H9 (cell line): ENCODE results near the gene COQ7. TPM values are rescaled to one million over a fixed set of nuclear protein-coding genes. Genes with fewer than 3 reads are reported as not detected.

Experiments used
- DNase-seq: peaks from one replicate; pipeline ENCODE4 v3.0.0-alpha.2; 2017
- H2AFZ ChIP-seq: one replicate; pipeline ENCODE4 v1.6.1; 2013; ENCODE audit warnings: mild to moderate bottlenecking, low read length, control low read depth, moderate library complexity
- H2AK5ac ChIP-seq: 2 replicates; pipeline ENCODE4 v1.6.1; 2013; ENCODE audit warnings: low read length, control low read depth, mixed read lengths; ENCODE audit not compliant: insufficient read length
- H2BK120ac ChIP-seq: one replicate; pipeline ENCODE4 v1.6.1; 2013; ENCODE audit warnings: low read depth, mild to moderate bottlenecking, low read length, control low read depth, inconsistent platforms; ENCODE audit not compliant: poor library complexity, severe bottlenecking
- H2BK12ac ChIP-seq: 2 replicates; pipeline ENCODE4 v1.6.1; 2013; ENCODE audit warnings: low read length, control low read depth, mixed read lengths, low read depth; ENCODE audit not compliant: insufficient read length
- H2BK15ac ChIP-seq: 2 replicates; pipeline ENCODE4 v1.6.1; 2013; ENCODE audit warnings: low read depth, low read length, control low read depth
- H2BK20ac ChIP-seq: one replicate; pipeline ENCODE4 v1.6.1; 2013; ENCODE audit warnings: low read depth, mild to moderate bottlenecking, low read length, control low read depth, inconsistent platforms; ENCODE audit not compliant: poor library complexity, severe bottlenecking
- H2BK5ac ChIP-seq: 2 replicates; pipeline ENCODE4 v1.6.1; 2013; ENCODE audit warnings: low read length, control low read depth, mixed read lengths; ENCODE audit not compliant: insufficient read length
- H3K14ac ChIP-seq: 2 replicates; pipeline ENCODE4 v1.6.1; 2013; ENCODE audit warnings: low read length, control low read depth; ENCODE audit not compliant: insufficient read depth
- H3K18ac ChIP-seq: 2 replicates; pipeline ENCODE4 v1.6.1; 2013; ENCODE audit warnings: low read depth, mild to moderate bottlenecking, mixed read lengths, low read length, control low read depth; ENCODE audit not compliant: insufficient read length
- H3K23ac ChIP-seq: 2 replicates; pipeline ENCODE4 v1.6.1; 2013; ENCODE audit warnings: low read length, control low read depth, mixed read lengths, low read depth; ENCODE audit not compliant: insufficient read length
- H3K23me2 ChIP-seq: 2 replicates; pipeline ENCODE4 v1.6.1; 2013; ENCODE audit warnings: low read depth, mild to moderate bottlenecking, mixed read lengths, low read length, control low read depth; ENCODE audit not compliant: insufficient read length, poor library complexity, severe bottlenecking
- H3K27ac ChIP-seq: 2 replicates; pipeline ENCODE4 v1.5.1; 2013; ENCODE audit warnings: low read length, control low read depth, mixed read lengths, low read depth; ENCODE audit not compliant: insufficient read length
- H3K27me3 ChIP-seq: 2 replicates; pipeline ENCODE4 v1.6.1; 2013; ENCODE audit warnings: low read length, control low read depth, inconsistent platforms; ENCODE audit not compliant: insufficient read depth
- H3K4ac ChIP-seq: 2 replicates; pipeline ENCODE4 v1.6.1; 2013; ENCODE audit warnings: low read depth, mild to moderate bottlenecking, control low read depth, inconsistent platforms, low read length, moderate library complexity
- H3K4me1 ChIP-seq: 2 replicates; pipeline ENCODE4 v1.6.1; 2013; ENCODE audit warnings: low read length, control low read depth, inconsistent platforms; ENCODE audit not compliant: insufficient read depth
- H3K4me2 ChIP-seq: 2 replicates; pipeline ENCODE4 v1.6.1; 2013; ENCODE audit warnings: low read length, control low read depth, mixed read lengths; ENCODE audit not compliant: insufficient read length, insufficient read depth
- H3K56ac ChIP-seq: 2 replicates; pipeline ENCODE4 v1.6.1; 2013; ENCODE audit warnings: low read depth, mild to moderate bottlenecking, mixed read lengths, low read length, control low read depth; ENCODE audit not compliant: insufficient read length
- H3K79me1 ChIP-seq: 2 replicates; pipeline ENCODE4 v1.6.1; 2013; ENCODE audit warnings: low read depth, mild to moderate bottlenecking, moderate library complexity, low read length, control low read depth, inconsistent platforms; ENCODE audit not compliant: insufficient read depth, poor library complexity, severe bottlenecking
- H3K79me2 ChIP-seq: 2 replicates; pipeline ENCODE4 v1.6.1; 2013; ENCODE audit warnings: low read length, control low read depth, inconsistent platforms; ENCODE audit not compliant: insufficient read depth
- H3K9ac ChIP-seq: 2 replicates; pipeline ENCODE4 v1.6.1; 2013; ENCODE audit warnings: low read length, control low read depth, mixed read lengths; ENCODE audit not compliant: insufficient read length; ENCODE audit errors: extremely low read depth
- H3K9me3 ChIP-seq: one replicate; pipeline ENCODE4 v1.6.1; 2013; ENCODE audit warnings: low read depth, low read length, inconsistent platforms; ENCODE audit not compliant: control insufficient read depth
- H3T11ph ChIP-seq: one replicate; pipeline ENCODE4 v1.6.1; 2013; ENCODE audit warnings: mild to moderate bottlenecking, low read length, control low read depth, inconsistent platforms
- H4K20me1 ChIP-seq: one replicate; pipeline ENCODE4 v1.6.1; 2013; ENCODE audit not compliant: control insufficient read depth, insufficient read length, insufficient read depth
- H4K5ac ChIP-seq: 2 replicates; pipeline ENCODE4 v1.6.1; 2013; ENCODE audit warnings: low read depth, mild to moderate bottlenecking, mixed read lengths, low read length, control low read depth; ENCODE audit not compliant: insufficient read length
- H4K8ac ChIP-seq: replicated peaks from 2 replicates; pipeline ENCODE4 v1.6.1; 2013; ENCODE audit warnings: low read length, control low read depth, mixed read lengths, low read depth; ENCODE audit not compliant: insufficient read length
- H4K91ac ChIP-seq: 2 replicates; pipeline ENCODE4 v1.6.1; 2013; ENCODE audit warnings: low read depth, mild to moderate bottlenecking, moderate library complexity, mixed read lengths, low read length, control low read depth; ENCODE audit not compliant: insufficient read length
- H3K27ac Mint-ChIP-seq, 3 experiments: 2 replicates in 2 of 3; 3 replicates in 1 of 3; pipeline ENCODE4 v1.8.0; 2020 to 2021; ENCODE audit warnings: mixed read lengths in 3 of 3, mild to moderate bottlenecking in 1 of 3, moderate library complexity in 1 of 3
- H3K27me3 Mint-ChIP-seq: 2 replicates; pipeline ENCODE4 v1.8.0; 2021; ENCODE audit warnings: low read depth, mild to moderate bottlenecking, moderate library complexity, mixed read lengths
- H3K36me3 Mint-ChIP-seq, 3 experiments: 2 replicates in 2 of 3; 3 replicates in 1 of 3; pipeline ENCODE4 v1.8.0; 2020 to 2021; ENCODE audit warnings: low read depth in 3 of 3, mixed read lengths in 3 of 3; ENCODE audit not compliant: insufficient read depth in 1 of 3
- H3K4me1 Mint-ChIP-seq, 2 experiments: 2 replicates each; pipeline ENCODE4 v1.8.0; 2020; ENCODE audit warnings: mixed read lengths in 2 of 2
- H3K4me3 Mint-ChIP-seq, 2 experiments: 2 replicates in 1 of 2; 3 replicates in 1 of 2; pipeline ENCODE4 v1.8.0; 2020 to 2021; ENCODE audit warnings: mild to moderate bottlenecking in 2 of 2, mixed read lengths in 2 of 2, moderate library complexity in 1 of 2
- H3K9me3 Mint-ChIP-seq, 2 experiments: 2 replicates in 1 of 2; 3 replicates in 1 of 2; pipeline ENCODE4 v1.8.0; 2020; ENCODE audit warnings: mild to moderate bottlenecking in 2 of 2, mixed read lengths in 2 of 2, moderate library complexity in 1 of 2
- WGBS: extraction: QIAGEN DNeasy Blood & Tissue Kit; methylation state at CpG from one replicate; pipeline ENCODE4 v1.1.7; 2013; ENCODE audit warnings: missing lambda C conversion rate, low lambda C conversion rate, mixed read lengths; ENCODE audit not compliant: insufficient read length; ENCODE audit errors: extremely low coverage; 5-methylcytosine and 5-hydroxymethylcytosine counted together
- total RNA-seq: library from RNA; stranded (reverse); gene quantifications from 2 replicates; pipeline ENCODE4 v1.2.1, GENCODE V29; 2021
- TF ChIP-seq, protein P1 (sequence below): fragments of 200-600 bp; sonication (generic); conservative IDR thresholded peaks from 3 replicates; pipeline ENCODE4 v1.8.0; 2021; ENCODE audit warnings: antibody characterized with exemption, mild to moderate bottlenecking

Gene COQ7
- total RNA-seq, 1 experiment from 2014 or later, result 29.6 TPM

DNA sequence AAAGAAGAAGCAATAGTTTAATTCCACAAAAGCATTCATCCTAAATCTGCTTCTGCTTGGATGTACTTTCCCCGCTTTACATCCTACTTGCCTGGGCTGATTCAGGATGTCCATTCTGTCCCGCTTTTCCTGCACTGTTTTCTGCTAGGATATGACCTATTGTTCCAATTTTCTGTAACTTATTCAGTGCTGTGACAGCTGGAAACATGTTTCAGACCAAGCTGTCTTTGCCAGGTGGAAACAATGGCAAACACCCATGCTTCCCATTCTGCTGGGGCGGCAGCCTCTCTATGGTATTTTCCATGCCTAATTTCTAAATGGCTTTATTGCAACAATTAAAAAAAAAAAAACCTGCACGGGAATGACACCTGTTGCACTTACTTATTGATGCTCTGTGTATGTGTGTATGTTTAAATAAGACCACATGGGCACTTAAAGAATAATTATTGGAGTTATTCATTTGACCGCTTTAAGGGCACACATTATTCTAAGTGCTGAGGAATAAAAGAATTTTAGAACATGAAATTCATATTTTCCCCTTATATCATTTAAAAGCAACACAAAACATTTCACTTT, 21.0 kb downstream of the COQ7 start:
- TF ChIP-seq, protein P1, sequence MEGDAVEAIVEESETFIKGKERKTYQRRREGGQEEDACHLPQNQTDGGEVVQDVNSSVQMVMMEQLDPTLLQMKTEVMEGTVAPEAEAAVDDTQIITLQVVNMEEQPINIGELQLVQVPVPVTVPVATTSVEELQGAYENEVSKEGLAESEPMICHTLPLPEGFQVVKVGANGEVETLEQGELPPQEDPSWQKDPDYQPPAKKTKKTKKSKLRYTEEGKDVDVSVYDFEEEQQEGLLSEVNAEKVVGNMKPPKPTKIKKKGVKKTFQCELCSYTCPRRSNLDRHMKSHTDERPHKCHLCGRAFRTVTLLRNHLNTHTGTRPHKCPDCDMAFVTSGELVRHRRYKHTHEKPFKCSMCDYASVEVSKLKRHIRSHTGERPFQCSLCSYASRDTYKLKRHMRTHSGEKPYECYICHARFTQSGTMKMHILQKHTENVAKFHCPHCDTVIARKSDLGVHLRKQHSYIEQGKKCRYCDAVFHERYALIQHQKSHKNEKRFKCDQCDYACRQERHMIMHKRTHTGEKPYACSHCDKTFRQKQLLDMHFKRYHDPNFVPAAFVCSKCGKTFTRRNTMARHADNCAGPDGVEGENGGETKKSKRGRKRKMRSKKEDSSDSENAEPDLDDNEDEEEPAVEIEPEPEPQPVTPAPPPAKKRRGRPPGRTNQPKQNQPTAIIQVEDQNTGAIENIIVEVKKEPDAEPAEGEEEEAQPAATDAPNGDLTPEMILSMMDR, result no peak
- no CpG with 5 or more reads among the region's 5 CpGs for WGBS
- peaks cover 27% of the 10 kb centered on the region for H3K27me3 Mint-ChIP-seq
- H3K4me1 ChIP-seq, result no peaks in the 10 kb centered on the region
- no peak overlapping the region for H3K27ac ChIP-seq
- no peak overlapping the region for H2AFZ ChIP-seq
- no peak overlapping the region for H3T11ph ChIP-seq
- no peak overlapping the region for H2BK5ac ChIP-seq
- no peak overlapping the region for H4K8ac ChIP-seq
- no peak for DNase-seq
- H3K79me2 ChIP-seq, result no peaks in the 10 kb centered on the region
- no peak overlapping the region for H2AK5ac ChIP-seq
- H3K9ac ChIP-seq, result no peak overlapping the region
- H4K5ac ChIP-seq, result no peak overlapping the region
- H3K23ac ChIP-seq, result no peak overlapping the region
- no peaks in the 10 kb centered on the region for H3K23me2 ChIP-seq
- no peaks in the 10 kb centered on the region for H3K79me1 ChIP-seq
- no peak overlapping the region for H3K18ac ChIP-seq
- no peak overlapping the region for H2BK12ac ChIP-seq
- H3K14ac ChIP-seq, result no peak overlapping the region
- no peaks in the 10 kb centered on the region for H4K20me1 ChIP-seq
- H3K9me3 ChIP-seq, result no peaks in the 10 kb centered on the region
- no peak overlapping the region for H2BK120ac ChIP-seq
- no peak overlapping the region for H3K27ac Mint-ChIP-seq
- H3K4me3 Mint-ChIP-seq, result no peak overlapping the region
- H3K36me3 Mint-ChIP-seq, result no peaks in the 10 kb centered on the region
- H4K91ac ChIP-seq, result no peak overlapping the region
- H2BK15ac ChIP-seq, result no peak overlapping the region
- H3K27me3 ChIP-seq, result no peaks in the 10 kb centered on the region; the same call in 1 of the 2 replicates
- H3K4me2 ChIP-seq, result no peak overlapping the region
- H3K4me1 Mint-ChIP-seq, result peaks cover 3 to 4% of the 10 kb centered on the region in 2 experiments; a peak in 3 of 4 replicates
- no peak overlapping the region for H3K56ac ChIP-seq
- H3K4ac ChIP-seq, result no peak overlapping the region
- no peak overlapping the region for H2BK20ac ChIP-seq
- H3K9me3 Mint-ChIP-seq, result 0 out of 5 replicates have a peak, but pooled peaks cover 0 to 2% of the 10 kb centered on the region in 2 experiments
